ENCODE results near the gene MRPS25.
A peak's percentile ranks its signal among the peaks of the same experiment; 100 is the strongest.

Gene MRPS25

DNA sequence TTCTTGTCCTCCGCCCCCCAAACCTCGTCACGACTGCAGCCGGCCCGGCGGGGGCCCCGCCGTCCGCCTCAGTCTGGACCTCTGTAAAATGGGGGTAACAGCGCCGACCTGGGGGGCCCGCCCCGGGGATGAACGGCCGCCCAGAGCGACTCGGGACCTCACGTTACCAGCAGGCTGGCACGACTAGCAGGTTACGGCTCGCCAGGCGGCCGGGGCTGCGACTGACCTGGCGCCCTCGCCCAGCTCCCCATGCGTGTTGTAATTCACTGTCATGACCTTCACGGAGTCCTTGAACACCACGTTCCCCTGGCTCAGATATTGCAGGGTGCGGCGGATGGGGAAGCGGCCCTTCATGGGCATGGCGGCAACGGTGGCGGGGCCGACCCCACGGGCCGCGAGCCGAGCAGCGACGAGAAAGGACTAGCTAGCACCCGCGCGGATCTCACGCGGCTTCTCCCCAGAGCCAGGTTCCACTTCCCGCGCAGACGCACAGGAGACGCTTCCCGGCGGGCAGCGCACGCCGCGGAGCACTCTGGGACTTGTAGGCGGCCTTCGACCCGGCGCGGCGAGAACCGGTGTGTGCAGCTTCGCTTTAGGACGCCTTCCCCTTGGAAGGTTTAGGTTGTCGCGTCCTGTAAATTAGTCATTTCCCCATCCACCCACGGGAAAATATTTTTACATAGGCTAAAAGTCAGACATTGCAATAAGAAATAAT lies at the start of gene MRPS25:
TSS of gene MRPS25 (minus strand) at position 481 of the 715 bp plus-strand sequence. CDS start at position 360, 121 bp downstream.
- DNase-seq (ENCODE audit: low read depth in 1 of 2, low spot score in 1 of 2): peak; percentile 80 to 88

DNA sequence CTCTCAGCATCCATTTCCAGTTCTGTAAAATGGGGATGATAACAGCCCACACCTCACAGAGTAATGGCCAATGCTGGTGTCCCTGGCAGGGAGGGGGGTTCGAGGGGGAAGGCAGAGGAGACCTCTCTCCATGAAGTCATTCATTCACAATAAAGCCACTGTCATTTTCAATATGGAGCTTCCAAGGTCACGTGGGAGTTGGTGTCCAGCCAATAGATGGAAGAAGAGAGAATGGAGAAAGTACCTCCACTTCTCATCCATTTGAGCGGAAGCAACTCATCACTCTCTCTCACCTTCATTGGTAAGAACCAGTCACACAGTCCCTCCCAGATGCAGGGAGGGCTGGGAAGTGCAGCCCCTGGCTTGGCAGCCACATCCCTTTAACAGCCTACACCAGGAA lies 48.8 kb upstream of the MRPS25 start:
- no peak for DNase-seq (ENCODE audit: low read depth in 1 of 2, low spot score in 1 of 2)

DNA sequence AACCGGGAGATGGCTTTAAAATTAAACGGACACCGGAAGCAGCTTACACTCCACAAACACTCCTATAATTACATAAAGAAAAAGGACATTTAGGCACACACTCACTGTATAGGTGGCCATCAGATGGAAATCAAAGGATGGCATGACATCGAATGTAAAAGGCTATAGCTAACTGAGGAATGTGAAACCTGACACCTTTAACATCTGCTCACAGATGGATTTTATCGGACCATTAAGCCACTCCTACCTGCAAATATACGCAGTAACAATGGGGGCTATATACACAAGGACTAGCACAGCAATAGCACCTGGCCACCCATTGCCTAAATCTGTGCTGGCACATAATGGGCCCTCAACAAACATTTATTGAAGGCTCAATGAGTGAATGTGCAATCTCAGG lies 48.4 kb upstream of the MRPS25 start:
- DNase-seq (ENCODE audit: low read depth in 1 of 2, low spot score in 1 of 2): no peak

DNA sequence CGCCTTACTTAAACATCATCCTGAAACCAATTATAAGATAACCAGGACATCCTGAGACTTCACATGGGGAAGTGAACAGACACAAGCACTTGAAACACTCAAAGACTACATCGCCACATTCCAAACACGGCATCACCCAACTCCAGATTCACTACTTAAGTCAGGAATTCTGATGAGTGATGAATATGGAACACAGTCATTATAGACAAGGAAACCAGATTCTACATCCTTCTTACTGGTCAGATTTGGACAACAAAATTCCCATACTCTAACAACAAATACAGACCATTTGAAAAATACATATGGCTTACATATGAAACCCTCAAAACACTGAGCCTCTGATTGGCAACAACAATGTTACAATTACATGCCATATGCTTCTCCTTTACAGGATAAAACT lies 46.9 kb upstream of the MRPS25 start:
- no peak for DNase-seq (ENCODE audit: low read depth in 1 of 2, low spot score in 1 of 2)

DNA sequence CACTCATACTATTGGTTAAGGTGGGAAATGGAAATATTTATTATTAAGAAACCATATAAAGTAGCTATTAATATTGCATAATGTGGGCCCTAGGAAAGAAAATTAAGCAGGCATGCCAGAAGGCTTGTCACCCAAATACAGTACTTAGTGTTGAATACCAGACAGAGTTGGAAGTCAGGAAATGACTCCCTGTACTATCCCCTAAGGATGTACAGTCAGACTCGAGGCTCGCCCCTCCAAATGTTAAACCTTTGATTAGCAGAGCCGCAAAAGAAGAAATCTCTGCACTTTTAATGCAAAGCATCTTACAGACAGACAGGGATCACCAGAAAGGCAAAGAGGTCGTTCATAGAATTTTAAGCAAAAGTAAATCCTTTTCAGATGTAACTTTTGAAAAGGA lies 45.1 kb upstream of the MRPS25 start:
- DNase-seq (ENCODE audit: low read depth in 1 of 2, low spot score in 1 of 2): no peak

DNA sequence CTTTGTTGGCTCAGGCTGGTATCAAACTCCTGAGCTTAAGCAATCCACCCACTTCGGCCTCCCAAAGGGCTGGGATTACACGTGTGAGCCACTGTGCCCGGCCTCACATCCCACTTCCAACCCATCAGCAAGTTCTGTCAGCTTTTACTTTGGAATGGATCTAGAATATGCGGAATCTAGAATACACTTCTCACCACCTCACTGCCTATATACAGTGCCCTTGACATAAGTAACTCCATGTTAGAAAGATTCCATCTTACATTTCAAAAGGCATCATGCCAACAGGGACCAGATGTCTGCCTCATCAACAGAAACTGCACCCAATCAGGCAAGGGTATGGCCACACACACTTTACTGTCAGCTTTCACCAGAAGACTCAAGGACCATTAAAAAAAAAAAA lies 43.8 kb upstream of the MRPS25 start:
- DNase-seq (ENCODE audit: low read depth in 1 of 2, low spot score in 1 of 2): no peak

DNA sequence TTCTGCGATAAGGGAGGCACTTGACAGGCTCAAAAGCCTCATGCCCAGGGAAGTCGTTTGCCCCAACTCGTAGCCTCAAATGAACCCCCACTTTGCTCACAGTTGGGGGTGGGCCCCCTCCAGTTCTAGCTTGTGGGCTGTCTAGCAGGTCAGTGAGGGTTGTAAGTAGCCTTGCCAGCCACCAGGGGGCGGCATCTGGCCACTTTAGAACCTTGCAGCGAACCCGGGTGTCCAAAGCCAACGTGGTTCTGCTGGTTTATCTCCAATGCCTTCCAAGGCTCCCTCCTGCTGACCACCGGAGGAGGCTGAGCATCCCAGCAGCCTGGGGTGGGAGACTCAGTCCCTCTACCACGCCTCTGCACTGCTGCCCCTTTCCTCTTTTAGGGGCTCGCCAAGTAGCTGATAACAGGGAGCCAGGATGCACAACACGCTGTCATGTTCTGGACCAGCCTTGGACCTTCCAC lies 43.0 kb upstream of the MRPS25 start:
- DNase-seq (ENCODE audit: low read depth in 1 of 2, low spot score in 1 of 2): peak; percentile 55 to 57

DNA sequence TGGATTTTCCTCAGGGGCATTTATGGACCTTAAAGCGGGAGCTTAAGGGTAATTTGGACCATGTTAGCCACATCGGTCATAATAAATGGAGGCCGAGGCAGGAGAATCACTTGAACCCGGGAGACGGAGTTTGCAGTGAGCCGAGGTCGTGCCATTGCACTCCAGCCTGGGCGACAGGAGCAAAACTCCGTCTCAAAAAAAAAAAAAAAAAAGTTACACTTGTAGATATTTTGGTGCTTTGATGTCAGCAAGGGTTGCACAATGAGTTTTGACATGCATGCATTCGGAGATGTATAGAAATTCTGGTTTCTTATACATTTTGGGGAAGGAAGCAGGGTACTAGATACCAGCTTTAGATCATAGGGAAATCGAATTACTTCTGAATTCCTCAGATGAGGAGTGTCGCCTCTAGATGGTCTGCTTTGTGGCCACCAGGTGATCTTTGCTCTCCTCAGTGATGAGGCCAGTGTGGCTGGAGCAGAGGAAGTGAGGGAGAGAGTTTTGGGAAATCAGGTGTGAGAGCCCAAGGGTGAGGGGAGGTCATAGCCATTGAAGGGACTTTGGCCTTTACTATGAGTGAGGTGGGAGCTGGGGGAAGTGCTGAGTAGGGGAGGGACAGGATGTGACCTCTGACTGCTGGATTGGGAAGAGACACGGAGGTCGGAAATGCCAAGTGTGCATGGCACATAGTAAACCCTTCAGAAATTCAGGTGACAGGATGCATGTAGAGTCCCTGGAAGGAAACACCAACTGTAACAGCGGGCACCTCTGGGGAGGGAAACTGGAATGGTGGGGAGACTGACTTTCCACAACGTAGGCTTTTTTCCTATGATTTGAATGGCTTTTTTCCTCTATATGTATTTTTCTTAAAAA lies 42.2 kb upstream of the MRPS25 start:
- DNase-seq (ENCODE audit: low read depth in 1 of 2, low spot score in 1 of 2): no peak

DNA sequence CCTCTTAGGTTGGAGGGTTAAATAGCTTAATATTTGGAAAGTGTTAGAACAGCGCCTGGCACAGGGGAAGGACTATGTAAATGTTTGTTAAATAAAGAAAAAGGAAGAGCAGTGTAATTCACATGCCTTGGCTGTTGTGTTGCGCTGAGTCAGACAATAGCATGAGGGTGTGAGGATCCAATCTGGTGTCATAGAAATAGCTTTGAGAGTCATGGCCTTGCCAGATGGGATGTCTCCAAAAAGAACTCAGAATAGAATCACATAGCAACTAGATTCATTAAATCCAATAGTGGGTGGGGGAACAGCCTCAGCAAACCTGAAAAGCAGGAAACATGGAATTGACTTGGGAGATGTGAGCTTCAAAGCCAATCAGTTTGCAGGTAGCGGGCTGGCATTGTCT lies 37.7 kb upstream of the MRPS25 start:
- DNase-seq (ENCODE audit: low read depth in 1 of 2, low spot score in 1 of 2): no peak

DNA sequence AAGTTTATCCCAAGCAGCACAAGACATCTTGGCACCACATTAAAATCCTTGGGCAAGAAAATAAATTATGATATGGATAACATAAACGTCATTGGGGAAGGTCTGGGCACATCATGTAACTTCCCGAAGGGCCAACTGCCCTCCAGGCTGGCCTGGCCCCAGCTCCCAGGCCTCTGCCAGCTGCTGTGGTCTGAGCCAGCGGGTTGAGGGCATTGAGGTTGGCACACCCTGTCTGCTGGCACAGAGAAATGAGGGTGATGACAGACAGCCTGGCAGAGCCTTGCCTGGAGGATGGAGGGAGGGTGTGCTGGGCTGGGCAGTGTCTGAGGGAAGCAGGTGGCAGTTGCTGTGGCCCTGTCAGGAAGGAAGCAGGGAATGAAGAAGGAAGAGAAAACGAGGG lies 37.1 kb upstream of the MRPS25 start:
- no peak for DNase-seq (ENCODE audit: low read depth in 1 of 2, low spot score in 1 of 2)

DNA sequence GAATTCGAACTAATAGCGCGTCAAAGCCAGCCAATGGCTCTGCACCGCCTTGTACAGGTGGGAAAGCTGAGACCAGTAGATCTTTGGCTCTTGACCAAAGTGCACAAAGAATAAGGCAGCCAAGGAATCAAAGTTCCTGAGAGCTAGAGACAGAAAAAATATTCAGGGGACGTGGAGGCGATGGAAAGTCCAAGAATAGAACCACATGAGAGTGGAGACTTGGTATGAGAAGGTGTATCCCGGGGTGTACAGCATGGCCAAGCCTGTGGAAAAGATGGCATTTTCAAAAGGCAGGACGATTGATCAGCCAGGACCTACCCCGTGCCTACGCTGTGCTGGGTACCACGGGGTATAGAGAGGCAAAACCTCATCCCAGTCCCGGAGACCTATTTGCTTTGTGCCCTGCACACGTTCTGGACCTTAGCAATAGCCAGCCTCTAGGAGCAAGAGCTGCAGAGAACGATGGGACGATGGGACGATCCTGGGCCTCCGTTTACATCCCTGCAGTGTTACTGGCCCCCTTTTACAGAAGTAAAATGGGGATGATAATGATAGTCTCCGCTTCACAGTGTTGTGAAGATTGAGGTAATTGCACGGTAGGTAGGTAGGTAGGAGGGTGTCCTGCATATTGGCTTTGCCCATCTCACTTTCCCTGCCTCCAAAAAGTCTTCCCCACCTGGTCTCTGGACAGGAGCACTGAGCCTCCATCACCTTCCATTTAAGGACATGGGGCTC lies 34.4 kb upstream of the MRPS25 start:
- no peak for DNase-seq (ENCODE audit: low read depth in 1 of 2, low spot score in 1 of 2)

DNA sequence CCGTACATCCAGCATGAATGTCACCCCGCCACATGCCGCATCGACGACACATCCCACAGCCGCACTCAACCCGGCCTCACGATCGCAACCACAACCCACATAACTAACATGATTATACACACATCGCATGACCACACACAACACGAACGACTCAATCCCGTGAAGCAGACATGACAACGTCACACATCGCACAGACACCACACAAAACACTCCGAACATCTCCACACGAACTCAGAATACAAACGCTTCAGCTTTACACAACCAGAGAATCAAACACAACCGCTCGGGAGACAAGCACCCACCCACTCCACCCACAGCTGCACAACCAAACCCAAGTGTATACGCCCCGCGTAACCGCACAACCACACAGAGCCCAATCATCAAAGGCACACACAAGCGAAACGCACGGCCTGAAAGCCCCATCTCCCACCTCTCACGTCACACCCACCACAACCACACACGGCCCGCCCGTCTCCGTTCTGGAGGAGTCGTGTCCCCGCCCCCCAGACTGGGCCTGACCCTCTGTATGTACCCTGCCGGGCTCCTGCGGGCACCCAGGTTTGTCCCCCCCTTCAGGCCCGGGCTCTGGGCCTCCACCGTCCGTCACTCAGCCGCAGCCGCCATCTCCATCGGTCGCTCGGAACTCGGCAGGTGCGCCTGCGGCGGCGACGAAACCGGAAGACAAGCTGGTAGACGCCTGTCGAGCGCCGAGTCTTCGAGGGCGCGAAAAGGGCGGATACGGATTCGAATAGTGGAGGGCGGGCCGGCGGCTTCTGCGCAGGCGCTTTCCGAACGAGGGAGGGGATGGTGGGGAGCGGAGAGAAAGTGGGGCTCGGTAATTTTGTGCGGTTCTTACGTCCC lies 33.6 kb upstream of the MRPS25 start, which contains the start of gene RBSN:
TSS of gene RBSN (minus strand) at position 646 of the 861 bp plus-strand sequence. CDS start 3,028 bp downstream, outside the sequence.
- DNase-seq (ENCODE audit: low read depth in 1 of 2, low spot score in 1 of 2): peak; percentile 90 to 95

DNA sequence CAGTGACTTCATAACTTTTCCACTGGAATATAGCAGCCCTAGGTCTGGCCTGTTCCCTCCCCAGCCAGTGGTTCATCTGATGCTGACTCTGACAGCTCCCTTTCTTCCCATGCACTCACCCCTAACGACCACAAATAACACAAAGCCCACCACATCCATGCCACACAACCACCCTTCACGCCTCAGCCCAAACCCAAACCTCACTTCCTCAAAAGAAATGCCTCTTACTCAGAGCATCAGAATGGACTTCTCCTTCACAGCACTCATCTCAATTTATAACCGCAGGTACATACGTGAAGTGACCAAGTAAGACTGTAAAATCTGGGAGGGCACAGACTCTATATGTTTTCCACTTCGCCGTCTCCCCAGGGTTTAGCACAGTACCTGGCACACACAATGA lies 32.8 kb upstream of the MRPS25 start:
- no peak for DNase-seq (ENCODE audit: low read depth in 1 of 2, low spot score in 1 of 2)

DNA sequence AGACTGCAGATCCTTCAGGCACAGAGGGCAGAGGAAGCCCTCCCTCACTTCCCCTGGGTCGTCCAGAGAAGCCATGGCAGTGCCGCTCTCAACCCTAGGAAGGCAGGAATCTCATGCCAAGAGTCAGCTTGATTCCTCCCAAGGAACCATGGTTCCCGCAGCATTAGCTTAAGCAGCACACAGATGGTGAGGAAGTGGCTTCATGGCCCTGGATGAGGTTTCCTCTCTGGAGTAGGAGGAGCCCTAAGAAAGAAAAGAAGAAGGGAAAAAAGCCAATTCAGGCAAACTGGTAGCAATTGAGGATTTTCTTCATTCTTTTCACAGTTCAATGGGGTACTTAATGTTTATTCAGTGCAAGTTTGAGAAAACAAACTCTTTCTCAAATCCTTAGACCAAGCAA lies 30.9 kb upstream of the MRPS25 start:
- DNase-seq (ENCODE audit: low read depth in 1 of 2, low spot score in 1 of 2): no peak

DNA sequence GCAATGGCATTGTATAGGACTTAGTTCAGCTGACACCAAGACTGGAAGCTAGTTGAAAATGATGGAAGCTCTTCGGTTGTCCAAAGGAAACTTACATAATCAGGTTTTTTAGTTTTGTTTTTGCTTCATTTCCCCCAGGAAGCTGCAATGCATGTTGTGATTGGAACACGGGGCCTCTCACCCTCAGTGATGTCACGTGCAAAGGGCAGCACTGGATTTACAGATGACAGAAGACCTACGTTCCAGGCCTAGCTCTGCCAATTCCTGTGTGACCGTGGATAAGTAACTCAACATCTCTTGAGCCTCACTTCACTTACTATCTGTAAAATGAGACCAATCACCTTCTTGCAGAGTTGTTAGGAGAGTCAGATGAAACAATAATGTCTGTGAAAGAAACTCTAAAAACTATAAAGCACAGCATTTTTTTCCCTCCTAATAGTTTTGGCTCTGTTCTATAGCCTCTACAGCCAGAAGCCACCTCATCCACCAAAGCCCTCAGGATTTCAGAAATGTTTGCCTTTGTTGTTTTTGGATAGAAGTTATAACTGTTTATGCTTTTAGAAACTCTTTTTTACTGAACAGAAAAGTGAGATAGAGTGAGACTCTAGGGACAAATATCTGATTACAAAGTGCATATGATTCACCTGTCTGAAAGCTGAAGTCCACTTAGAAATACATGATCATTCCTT lies 29.2 kb upstream of the MRPS25 start:
- DNase-seq (ENCODE audit: low read depth in 1 of 2, low spot score in 1 of 2): no peak

DNA sequence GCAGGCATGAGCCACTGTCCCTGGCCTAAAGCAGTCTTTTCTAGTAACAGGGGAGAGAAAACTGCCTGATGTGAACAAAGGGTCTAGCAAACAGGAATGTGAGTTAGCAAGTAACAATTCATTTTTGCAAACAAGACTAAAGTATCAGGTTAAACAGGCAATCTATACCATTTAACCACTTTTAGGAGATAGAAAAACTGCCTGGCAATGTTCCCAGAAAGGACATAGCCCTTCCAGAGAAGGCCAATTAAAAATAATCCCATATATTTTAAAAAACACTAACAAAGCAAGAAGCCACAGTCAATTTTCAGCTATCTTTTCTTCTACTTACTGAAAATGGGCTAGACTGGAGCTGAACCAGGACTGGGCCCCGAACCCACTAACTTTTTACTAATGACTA lies 27.6 kb upstream of the MRPS25 start:
- no peak for DNase-seq (ENCODE audit: low read depth in 1 of 2, low spot score in 1 of 2)

DNA sequence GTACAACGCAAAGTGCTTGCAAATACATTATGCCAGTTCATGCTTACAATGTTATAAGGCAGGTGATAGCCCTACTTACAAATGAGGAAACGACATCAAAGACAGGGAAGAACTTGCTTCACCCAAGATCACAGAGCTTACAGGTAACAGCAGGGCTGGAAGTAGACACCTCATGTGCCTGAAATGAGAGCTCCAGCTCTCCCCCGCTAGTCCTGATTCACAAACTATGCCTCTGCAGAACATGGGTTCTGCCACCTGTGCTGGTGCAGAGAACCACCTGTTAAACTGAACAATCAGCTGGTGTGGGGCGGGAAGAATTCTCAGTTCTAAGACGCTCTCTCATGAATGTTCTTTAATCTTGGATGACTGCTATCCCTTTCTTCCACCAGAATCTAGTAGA lies 26.5 kb upstream of the MRPS25 start:
- DNase-seq (ENCODE audit: low read depth in 1 of 2, low spot score in 1 of 2): no peak

DNA sequence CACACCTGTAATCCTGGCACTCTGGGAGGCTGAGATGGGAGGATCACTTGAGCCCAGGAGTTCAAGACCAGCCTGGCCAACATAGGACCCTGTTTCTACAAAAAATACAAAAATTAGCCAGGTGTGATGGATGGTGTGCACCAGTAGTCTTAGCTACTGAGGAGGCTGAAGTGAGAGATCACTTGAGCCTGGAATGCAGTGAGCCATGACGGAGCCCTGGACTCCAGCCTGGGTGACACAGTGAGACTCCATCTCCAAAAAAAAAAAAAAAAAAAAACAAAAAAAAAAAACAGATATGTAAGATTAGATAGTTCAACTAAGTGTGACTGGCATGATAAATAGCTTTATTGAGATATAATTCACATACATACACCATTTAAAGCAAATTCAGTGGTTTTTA lies 24.1 kb upstream of the MRPS25 start:
- DNase-seq (ENCODE audit: low read depth in 1 of 2, low spot score in 1 of 2): no peak

DNA sequence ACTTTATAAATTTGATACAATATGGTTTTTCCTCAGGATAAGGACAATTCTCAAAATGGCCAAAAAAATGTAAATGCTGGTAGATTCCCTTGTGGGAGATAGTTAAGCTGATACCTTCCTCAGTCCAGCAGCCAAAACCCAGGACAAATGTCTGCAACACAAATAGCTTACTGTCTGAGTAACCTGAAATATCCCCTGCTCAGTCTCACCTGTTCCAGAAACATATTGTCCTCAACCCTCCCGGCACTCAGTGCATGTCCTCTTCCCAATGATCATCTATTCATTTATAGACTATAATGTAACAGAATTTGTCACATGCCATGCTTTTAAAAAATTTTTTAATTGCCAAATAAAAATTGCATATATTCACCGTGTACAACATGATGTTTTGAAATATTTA lies 21.6 kb upstream of the MRPS25 start:
- DNase-seq (ENCODE audit: low read depth in 1 of 2, low spot score in 1 of 2): no peak

DNA sequence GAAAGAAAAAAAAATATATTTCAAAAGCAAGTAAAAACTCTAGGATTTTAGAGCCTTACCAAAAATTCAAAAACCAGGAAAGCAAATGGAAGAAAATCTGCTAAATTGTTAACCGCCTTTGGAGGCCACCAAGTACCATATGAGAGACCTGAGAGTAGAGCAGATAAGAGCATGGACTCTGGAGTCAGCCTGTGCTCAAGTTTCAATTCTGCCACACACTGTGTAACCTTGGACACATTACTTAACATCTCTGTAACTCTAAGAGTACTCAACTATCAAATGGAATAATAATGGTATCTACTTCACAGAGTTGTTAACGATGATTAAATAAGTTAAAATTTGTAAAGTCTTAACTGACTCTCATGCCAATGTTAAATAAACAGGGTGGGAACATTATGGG lies 21.1 kb upstream of the MRPS25 start:
- no peak for DNase-seq (ENCODE audit: low read depth in 1 of 2, low spot score in 1 of 2)

All from activated CD4-positive, alpha-beta T cell treated with anti-CD3 and anti-CD28 coated beads, Interleukin-2, amount 50 U/mL, for 24 hours (primary cell).